ENCODE results near the gene SPA17.

SPA17 gene

DNA sequence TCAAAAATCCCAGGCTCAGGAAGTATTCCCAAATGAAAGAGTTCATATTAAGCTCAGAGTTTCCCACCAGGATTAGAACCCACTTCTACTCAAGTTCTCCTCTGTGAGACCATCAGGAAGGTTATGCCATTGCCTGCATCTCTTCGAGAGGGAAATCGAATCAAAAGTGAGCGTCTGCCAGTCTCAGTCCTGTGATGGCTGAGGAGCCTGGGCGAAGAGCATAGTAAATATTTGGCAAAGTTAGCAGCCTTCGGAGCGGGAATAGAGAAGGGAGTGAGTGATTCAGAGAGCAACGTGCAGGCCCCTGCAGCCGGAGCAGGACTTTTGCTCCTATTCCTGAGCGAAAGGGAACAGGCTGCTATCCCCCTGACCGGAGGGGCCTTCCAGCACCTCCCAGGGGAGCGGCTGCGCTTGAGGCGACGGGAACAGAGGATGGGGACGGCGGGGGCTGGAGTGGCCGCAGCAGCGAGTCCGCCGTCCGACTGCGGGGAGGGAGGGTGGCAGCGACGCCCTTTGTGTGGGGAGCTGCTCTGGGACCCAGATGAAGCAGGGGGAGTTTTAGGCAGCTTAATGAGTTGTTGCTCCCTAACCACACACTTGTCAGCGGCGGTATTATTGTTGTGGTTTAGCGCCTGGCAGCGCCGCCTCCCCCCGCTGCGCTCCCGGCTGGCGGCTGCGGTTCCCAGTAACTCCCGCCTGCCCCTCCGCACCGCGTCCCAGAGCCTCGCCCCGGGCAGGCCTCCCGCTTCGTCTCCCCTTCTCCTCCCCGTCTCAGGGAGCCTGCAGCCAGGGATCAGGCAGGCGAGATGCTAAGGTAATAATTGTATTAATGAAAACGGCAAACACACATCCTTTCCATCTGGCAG lies 44.3 kb downstream of the SPA17 start:
- no peak for TF ChIP-seq POLR2AphosphoS5 (IDR thresholded peaks at IDR 0.05; ENCODE audit: low read depth, low read length)
- TF ChIP-seq TAF1 (IDR thresholded peaks at IDR 0.05; ENCODE audit: borderline replicate concordance, insufficient read depth, low read length) = no peak
- TF ChIP-seq, protein P1, sequence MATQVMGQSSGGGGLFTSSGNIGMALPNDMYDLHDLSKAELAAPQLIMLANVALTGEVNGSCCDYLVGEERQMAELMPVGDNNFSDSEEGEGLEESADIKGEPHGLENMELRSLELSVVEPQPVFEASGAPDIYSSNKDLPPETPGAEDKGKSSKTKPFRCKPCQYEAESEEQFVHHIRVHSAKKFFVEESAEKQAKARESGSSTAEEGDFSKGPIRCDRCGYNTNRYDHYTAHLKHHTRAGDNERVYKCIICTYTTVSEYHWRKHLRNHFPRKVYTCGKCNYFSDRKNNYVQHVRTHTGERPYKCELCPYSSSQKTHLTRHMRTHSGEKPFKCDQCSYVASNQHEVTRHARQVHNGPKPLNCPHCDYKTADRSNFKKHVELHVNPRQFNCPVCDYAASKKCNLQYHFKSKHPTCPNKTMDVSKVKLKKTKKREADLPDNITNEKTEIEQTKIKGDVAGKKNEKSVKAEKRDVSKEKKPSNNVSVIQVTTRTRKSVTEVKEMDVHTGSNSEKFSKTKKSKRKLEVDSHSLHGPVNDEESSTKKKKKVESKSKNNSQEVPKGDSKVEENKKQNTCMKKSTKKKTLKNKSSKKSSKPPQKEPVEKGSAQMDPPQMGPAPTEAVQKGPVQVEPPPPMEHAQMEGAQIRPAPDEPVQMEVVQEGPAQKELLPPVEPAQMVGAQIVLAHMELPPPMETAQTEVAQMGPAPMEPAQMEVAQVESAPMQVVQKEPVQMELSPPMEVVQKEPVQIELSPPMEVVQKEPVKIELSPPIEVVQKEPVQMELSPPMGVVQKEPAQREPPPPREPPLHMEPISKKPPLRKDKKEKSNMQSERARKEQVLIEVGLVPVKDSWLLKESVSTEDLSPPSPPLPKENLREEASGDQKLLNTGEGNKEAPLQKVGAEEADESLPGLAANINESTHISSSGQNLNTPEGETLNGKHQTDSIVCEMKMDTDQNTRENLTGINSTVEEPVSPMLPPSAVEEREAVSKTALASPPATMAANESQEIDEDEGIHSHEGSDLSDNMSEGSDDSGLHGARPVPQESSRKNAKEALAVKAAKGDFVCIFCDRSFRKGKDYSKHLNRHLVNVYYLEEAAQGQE (IDR thresholded peaks at IDR 0.05; ENCODE audit: insufficient read depth in 1 of 2, low read depth in 2 of 2, low read length in 2 of 2) = no peak
- TF ChIP-seq SIN3A (IDR thresholded peaks at IDR 0.05; ENCODE audit: borderline replicate concordance, insufficient read depth, low read length) = no peak
- no peak for TF ChIP-seq FOXP2 (optimal IDR thresholded peaks at IDR 0.05; ENCODE audit: borderline replicate concordance, extremely low read depth, extremely low read length, insufficient read depth)

DNA sequence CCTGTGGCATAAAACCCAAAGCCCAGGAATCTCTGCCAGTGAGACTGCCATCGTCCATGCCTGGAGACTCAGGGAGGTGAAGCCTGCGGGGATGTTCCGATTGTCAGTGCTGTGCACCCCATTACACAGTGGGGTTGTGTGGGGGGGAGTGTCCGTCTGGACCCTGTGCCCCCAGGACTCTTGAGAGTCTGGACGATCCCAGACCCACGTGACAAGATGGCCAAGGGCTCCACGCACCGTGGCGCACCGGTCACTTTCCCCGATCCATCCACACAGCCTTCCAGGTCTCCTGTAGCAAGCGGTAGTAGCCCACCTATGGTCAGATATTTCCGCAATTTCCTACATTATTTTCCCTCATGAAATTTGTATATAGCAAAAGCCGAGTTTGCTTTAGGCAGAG lies 45.1 kb downstream of the SPA17 start:
- TF ChIP-seq, protein P1 (IDR thresholded peaks at IDR 0.05; ENCODE audit: insufficient read depth in 1 of 2, low read depth in 2 of 2, low read length in 2 of 2) = no peak
- TF ChIP-seq FOXP2 (optimal IDR thresholded peaks at IDR 0.05; ENCODE audit: borderline replicate concordance, extremely low read depth, extremely low read length, insufficient read depth) (no peak), POLR2AphosphoS5 (IDR thresholded peaks at IDR 0.05; ENCODE audit: low read depth, low read length) (no peak), TAF1 (IDR thresholded peaks at IDR 0.05; ENCODE audit: borderline replicate concordance, insufficient read depth, low read length) (no peak)

DNA sequence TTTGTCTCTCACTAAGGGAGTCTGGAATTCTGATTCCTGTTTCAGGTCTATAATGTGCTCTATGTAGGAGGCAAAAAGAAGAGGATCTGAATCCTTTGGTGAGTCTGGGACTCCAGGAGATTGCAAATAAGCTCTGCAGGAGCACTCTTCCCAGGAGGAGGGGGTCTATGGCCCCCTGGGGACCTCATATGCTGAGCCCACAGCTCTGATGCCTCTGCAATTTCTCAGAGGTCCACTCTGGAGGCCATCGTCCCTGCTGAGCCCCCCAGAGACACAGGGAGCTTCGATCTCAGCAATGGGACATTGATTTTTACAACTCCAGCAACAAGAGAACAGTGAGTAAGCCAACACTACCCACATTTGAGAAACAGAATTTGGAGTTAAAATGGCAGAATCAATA lies 45.8 kb downstream of the SPA17 start:
- no peak for TF ChIP-seq TAF1 (IDR thresholded peaks at IDR 0.05; ENCODE audit: borderline replicate concordance, insufficient read depth, low read length)
- no peak for TF ChIP-seq POLR2AphosphoS5 (IDR thresholded peaks at IDR 0.05; ENCODE audit: low read depth, low read length)
- TF ChIP-seq SIN3A (IDR thresholded peaks at IDR 0.05; ENCODE audit: borderline replicate concordance, insufficient read depth, low read length) = no peak
- TF ChIP-seq, protein P1 (IDR thresholded peaks at IDR 0.05; ENCODE audit: insufficient read depth in 1 of 2, low read depth in 2 of 2, low read length in 2 of 2) = no peak
- no peak for TF ChIP-seq FOXP2 (optimal IDR thresholded peaks at IDR 0.05; ENCODE audit: borderline replicate concordance, extremely low read depth, extremely low read length, insufficient read depth)

DNA sequence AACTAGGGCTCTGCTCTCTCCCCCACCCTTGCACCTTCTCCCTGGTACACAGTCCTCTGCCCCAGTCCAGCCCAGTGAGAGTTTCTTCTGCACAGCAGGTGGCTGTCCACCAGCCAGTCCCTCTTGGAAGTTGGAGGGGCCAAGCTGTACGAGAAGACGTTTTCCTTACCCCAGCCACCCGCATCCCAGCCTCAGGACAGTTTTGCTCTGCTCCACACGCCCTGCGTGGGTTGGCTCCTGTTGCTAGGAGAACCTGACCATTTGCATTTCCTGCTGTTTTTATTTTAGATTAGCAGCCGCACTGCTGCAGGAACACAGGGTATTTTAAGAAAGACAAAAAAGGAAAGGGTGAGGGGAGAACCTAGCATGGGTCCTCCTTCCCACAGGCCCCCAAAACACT lies 48.5 kb downstream of the SPA17 start:
- TF ChIP-seq FOXP2 (optimal IDR thresholded peaks at IDR 0.05; ENCODE audit: borderline replicate concordance, extremely low read depth, extremely low read length, insufficient read depth) (no peak), POLR2AphosphoS5 (IDR thresholded peaks at IDR 0.05; ENCODE audit: low read depth, low read length) (no peak), TAF1 (IDR thresholded peaks at IDR 0.05; ENCODE audit: borderline replicate concordance, insufficient read depth, low read length) (no peak), SIN3A (IDR thresholded peaks at IDR 0.05; ENCODE audit: borderline replicate concordance, insufficient read depth, low read length) (no peak)
- TF ChIP-seq, protein P1 (IDR thresholded peaks at IDR 0.05; ENCODE audit: insufficient read depth in 1 of 2, low read depth in 2 of 2, low read length in 2 of 2) = no peak

All from PFSK-1 (cell line).